Suprapubic skin (tissue), 4 donors: ENCODE measurements around the gene MSRB1. TPM values are rescaled to one million over a fixed set of nuclear protein-coding genes. Genes with fewer than 3 reads are reported as not detected.
A peak's percentile ranks its signal among the peaks of the same experiment; 100 is the strongest.

ENCODE experiments used
- DNase-seq, 2 donors: peaks; one replicate each; pipeline ENCODE4 v3.0.0-alpha.2; 2019; ENCODE audit warnings: low spot score in 2 of 2
- H3K27ac ChIP-seq: fragments of 200-600 bp; sonication (generic); one replicate; pipeline ENCODE4 v1.5.1; 2019
- H3K27me3 ChIP-seq: fragments of 200-600 bp; sonication (generic); one replicate; pipeline ENCODE4 v1.5.1; 2019
- H3K36me3 ChIP-seq: fragments of 200-600 bp; sonication (generic); one replicate; pipeline ENCODE4 v1.5.1; 2019
- H3K4me1 ChIP-seq: fragments of 200-600 bp; sonication (generic); one replicate; pipeline ENCODE4 v1.5.1; 2019
- H3K4me3 ChIP-seq: fragments of 200-600 bp; sonication (generic); one replicate; pipeline ENCODE4 v1.5.1; 2019; ENCODE audit warnings: mild to moderate bottlenecking
- H3K9me3 ChIP-seq: fragments of 200-600 bp; sonication (generic); one replicate; pipeline ENCODE4 v1.5.1; 2019
- EP300 ChIP-seq: sonication (generic); formaldehyde crosslinking; IDR thresholded peaks from one replicate; pipeline ENCODE4 v1.6.1; 2017; ENCODE audit warnings: antibody characterized with exemption
- POLR2A ChIP-seq, 2 donors: fragments of 450-650 bp; IDR thresholded peaks; one replicate each; pipeline ENCODE4 v1.6.1; 2017; ENCODE audit warnings: antibody characterized with exemption in 2 of 2, mild to moderate bottlenecking in 2 of 2, moderate library complexity in 2 of 2
- POLR2AphosphoS5 ChIP-seq, 3 donors: sonication (generic); formaldehyde crosslinking; IDR thresholded peaks; one replicate each; pipeline ENCODE4 v1.6.1; 2017; ENCODE audit warnings: antibody characterized with exemption in 3 of 3
- WGBS: methylation state at CpG from one replicate; pipeline ENCODE4 v1.1.5; 2018; 5-methylcytosine and 5-hydroxymethylcytosine counted together
- total RNA-seq, 4 donors: library from RNA; depleted of rRNA; stranded (reverse); fragments of >200 nt; gene quantifications; one replicate each; pipeline ENCODE4 v1.1.0, GENCODE V29; 2016
- TF ChIP-seq, protein P1 (sequence below), 2 donors: fragments of 200-600 bp in 1 of 2; fragments of 450-650 bp in 1 of 2; sonication (generic) in 1 of 2; IDR thresholded peaks; one replicate each; pipeline ENCODE4 v1.5.1; 2016 to 2019; ENCODE audit warnings: antibody characterized with exemption in 2 of 2, mild to moderate bottlenecking in 1 of 2, moderate library complexity in 1 of 2

MSRB1 gene
- total RNA-seq, 4 donors from 2014 or later: 14.9 to 28.6 (median 23.5) TPM

DNA sequence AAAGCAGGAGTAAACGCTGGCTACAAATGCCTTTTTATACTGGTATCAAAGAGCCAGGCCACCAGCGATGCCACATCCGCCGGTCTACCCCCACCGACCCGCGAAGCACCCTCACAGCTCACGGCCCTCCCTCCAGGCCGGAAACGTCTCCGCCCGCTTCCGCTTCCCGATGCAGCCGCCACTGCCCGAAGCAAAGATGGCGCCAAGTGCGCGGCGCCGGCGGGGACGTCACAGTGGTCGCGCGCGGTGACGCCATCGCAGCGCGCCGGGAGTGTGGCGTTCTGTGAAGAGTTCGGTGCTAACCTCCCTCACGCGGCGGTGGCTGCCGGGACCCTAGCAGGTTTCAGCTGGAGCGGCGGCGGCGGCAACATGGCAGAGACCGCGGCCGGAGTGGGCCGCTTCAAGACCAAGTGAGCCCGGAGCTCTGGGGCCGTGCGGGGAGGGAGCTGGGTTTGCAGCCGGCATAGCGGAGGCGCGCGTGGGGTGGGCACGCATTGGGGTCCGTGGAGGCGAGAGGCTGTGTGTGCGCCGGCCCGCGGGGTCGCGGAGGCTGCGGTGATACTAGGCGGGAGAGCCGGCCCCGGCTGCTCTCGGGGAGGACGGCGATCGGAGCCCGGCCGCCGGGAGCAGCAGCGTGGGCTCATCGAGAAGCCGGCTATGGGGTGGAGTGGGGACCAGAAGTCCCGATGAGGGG is 28.9 kb upstream of the MSRB1 start, which contains the start of gene TBL3:
Gene TBL3 (plus strand): TSS at position 258 of the 694 bp plus-strand sequence. CDS start 112 bp downstream, at position 370.
- peak; percentile 97 to 98 for DNase-seq
- Histone ChIP-seq H3K36me3 (peaks cover 31% of the 10 kb centered on the region), H3K9me3 (no peaks in the 10 kb centered on the region), H3K4me1 (peaks cover 28% of the 10 kb centered on the region), H3K27ac (peak within 1 kb of the TSS; percentile 93), H3K4me3 (peak within 1 kb of the TSS; percentile 85), H3K27me3 (no peaks in the 10 kb centered on the region)
- TF ChIP-seq EP300: no peak
- TF ChIP-seq, protein P1, sequence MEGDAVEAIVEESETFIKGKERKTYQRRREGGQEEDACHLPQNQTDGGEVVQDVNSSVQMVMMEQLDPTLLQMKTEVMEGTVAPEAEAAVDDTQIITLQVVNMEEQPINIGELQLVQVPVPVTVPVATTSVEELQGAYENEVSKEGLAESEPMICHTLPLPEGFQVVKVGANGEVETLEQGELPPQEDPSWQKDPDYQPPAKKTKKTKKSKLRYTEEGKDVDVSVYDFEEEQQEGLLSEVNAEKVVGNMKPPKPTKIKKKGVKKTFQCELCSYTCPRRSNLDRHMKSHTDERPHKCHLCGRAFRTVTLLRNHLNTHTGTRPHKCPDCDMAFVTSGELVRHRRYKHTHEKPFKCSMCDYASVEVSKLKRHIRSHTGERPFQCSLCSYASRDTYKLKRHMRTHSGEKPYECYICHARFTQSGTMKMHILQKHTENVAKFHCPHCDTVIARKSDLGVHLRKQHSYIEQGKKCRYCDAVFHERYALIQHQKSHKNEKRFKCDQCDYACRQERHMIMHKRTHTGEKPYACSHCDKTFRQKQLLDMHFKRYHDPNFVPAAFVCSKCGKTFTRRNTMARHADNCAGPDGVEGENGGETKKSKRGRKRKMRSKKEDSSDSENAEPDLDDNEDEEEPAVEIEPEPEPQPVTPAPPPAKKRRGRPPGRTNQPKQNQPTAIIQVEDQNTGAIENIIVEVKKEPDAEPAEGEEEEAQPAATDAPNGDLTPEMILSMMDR (IDR thresholded peaks at IDR 0.05): no peak
- peak; percentile 72 to 78 for TF ChIP-seq POLR2A (IDR thresholded peaks at IDR 0.05)
- TF ChIP-seq POLR2AphosphoS5 (IDR thresholded peaks at IDR 0.05): peak; percentile 97 to 100 (median 99)
- WGBS: 0% methylated on average over 8 of the region's 78 CpGs

DNA sequence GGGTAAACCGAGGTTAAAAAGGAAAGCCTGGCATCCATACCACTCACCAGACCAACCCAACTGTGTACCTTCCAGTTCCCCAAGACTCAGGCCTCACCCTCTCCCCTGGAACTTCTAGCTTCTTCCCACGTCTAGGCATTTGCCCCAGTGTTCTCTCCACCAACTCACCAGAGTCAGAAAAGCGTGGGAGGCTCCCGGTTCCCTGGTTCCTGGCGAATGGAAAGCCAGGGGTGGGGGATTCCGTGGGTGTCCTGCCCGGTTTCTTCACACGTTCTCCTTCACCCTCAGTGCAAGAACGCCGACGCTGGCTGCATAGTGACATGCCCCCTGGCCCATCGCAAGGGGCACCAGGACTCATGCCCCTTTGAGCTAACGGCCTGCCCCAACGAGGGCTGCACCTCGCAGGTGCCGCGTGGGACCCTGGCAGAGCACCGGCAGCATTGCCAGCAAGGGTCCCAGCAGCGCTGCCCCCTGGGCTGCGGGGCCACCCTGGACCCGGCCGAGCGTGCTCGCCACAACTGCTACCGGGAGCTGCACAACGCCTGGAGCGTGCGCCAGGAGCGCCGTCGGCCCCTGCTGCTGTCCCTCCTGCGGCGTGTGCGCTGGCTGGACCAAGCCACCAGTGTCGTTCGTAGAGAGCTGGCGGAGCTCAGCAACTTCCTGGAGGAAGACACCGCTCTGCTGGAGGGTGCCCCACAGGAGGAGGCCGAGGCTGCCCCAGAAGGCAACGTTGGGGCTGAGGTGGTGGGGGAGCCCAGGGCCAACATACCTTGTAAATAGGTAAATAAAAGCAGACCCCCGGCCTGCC is 25.4 kb upstream of the MSRB1 start:
- Histone ChIP-seq H3K4me3 (no peak overlapping the region), H3K4me1 (peaks cover 40% of the 10 kb centered on the region), H3K27ac (no peak overlapping the region), H3K9me3 (no peaks in the 10 kb centered on the region), H3K36me3 (peaks cover under 1% of the 10 kb centered on the region), H3K27me3 (no peaks in the 10 kb centered on the region)
- TF ChIP-seq POLR2AphosphoS5 (IDR thresholded peaks at IDR 0.05): no peak
- TF ChIP-seq, protein P1 (IDR thresholded peaks at IDR 0.05): no peak
- no peak for TF ChIP-seq EP300
- no peak for TF ChIP-seq POLR2A (IDR thresholded peaks at IDR 0.05)
- WGBS: 87% methylated on average over 12 of the region's 41 CpGs
- no peak for DNase-seq

DNA sequence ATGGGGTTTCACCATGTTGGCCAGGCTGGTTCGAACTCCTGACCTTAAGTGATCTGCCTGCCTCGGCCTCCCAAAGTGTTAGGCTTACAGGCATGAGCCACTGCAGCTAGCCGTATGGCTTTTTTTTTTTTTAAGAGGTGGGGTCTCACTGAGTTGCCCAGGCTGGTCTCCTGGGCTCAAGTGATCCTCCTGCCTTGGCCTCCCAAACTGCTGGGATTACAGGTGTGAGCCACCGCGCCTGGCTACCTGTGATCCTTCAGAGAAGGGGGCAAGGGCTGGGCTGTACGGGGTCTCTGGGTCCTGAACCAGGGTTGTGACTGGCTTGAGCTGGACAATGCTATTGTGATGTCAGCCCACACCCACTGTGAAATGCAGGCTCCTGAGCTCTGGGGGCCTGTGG is 23.5 kb upstream of the MSRB1 start, which contains the start of gene RNF151:
Gene RNF151 (plus strand): TSS at position 397 of the 400 bp plus-strand sequence. CDS start 26 bp downstream, outside the sequence.
- DNase-seq: no peak
- 97% methylated on average over 5 of the region's 6 CpGs for WGBS

DNA sequence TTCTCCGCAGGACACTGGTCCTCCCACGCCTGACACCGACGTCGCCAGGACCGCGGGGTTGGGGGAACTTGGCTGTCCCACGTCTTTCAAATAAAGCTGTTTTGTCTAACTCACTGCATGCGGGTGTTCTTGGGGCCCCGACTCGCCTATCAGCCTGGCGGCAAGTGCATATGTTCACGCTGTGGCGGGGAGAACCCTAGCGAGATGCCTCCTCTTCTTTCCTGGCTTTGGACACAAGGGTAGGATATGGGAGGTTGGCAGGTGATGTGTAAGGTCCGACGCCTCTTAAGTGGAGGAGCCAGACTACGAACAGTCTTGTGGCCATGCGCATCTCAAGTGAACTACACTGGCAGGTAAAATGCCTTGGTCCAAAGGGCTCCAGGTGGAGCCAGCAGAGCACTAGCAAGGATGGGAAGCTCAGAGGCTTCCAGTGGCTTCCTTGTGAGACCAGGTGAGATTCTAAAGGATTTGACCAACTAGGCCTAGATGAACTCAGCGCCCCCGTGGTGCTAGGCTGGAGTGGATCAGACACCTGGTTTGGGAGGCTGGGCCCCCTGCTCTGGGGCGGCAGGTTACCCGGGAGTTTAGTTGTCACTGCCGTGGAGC is 22.5 kb upstream of the MSRB1 start:
- TF ChIP-seq, protein P1 (IDR thresholded peaks at IDR 0.05): no peak
- no peak for TF ChIP-seq POLR2A (IDR thresholded peaks at IDR 0.05)
- no peak for TF ChIP-seq EP300
- no peak for TF ChIP-seq POLR2AphosphoS5 (IDR thresholded peaks at IDR 0.05)
- WGBS: 10% methylated on average over 16 of the region's 24 CpGs
- H3K27me3 ChIP-seq: no peaks in the 10 kb centered on the region
- peak overlapping the region; percentile 96 for H3K27ac ChIP-seq
- H3K4me1 ChIP-seq: peaks cover 39% of the 10 kb centered on the region
- peaks cover 23% of the 10 kb centered on the region for H3K36me3 ChIP-seq
- H3K9me3 ChIP-seq: no peaks in the 10 kb centered on the region
- H3K4me3 ChIP-seq: peak overlapping the region; percentile 98
- DNase-seq: no peak

More for the DNA sequence above, 23.5 kb upstream of the MSRB1 start, which contains the start of gene RNF151:
- H3K4me3 ChIP-seq: peak within 1 kb of the TSS; percentile 98
- TF ChIP-seq POLR2A (IDR thresholded peaks at IDR 0.05): no peak
- H3K9me3 ChIP-seq: no peaks in the 10 kb centered on the region
- H3K4me1 ChIP-seq: peaks cover 37% of the 10 kb centered on the region
- H3K27me3 ChIP-seq: no peaks in the 10 kb centered on the region
- H3K36me3 ChIP-seq: peaks cover 19% of the 10 kb centered on the region
- peak within 1 kb of the TSS; percentile 96 for H3K27ac ChIP-seq

DNA sequence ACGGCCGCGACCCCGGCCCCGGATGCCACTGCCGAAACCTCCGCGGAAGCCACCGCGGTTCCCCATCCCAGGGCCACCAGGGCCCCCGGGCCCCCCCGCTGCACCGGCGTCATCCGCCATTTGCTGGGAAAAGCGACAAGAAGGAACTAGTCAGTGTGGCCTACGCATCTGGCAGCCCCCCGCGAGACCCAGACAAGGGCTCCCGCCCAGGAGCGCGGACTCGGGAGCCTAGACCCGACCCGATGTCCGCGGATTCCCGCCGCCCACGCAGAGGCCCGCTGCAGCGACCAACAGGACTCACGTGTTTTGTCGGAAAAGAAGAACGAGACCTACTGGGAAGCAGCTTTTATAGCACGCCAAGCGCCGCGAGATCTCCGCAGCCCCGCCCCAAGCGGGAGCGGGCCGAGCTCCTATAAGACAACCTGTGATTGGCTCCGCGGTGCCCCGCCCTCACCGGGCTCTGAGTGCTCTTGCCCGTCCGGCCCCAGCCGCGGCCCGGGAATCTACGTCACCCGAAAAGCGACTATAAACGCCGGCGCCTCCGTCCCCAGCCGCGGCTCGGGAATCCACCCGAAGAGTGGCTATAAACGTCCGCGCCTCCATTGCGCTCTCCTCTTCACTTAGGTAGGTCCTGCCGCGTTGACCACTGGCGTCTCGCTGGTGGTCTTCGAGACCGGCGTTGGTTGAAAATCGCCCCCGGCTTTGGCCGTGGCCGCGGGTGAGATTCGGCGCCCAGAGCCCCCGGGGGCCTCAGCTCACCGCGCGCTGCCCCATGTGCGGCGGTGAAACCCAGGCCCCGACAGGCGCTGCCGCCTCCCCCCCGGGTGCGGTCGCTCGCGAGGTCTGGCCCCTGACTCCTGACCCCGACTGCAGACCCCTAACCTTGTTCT is 21.8 kb upstream of the MSRB1 start, which contains the start of gene RPS2:
Gene RPS2 (minus strand): TSS at position 321 of the 890 bp plus-strand sequence. CDS start 201 bp downstream, at position 120.
- WGBS: 0% methylated on average over 27 of the region's 97 CpGs
- peak; percentile 99 to 100 for DNase-seq
- H3K4me3 ChIP-seq: peak within 1 kb of the TSS; percentile 98
- no peaks in the 10 kb centered on the region for H3K27me3 ChIP-seq
- peaks cover 23% of the 10 kb centered on the region for H3K36me3 ChIP-seq
- peaks cover 46% of the 10 kb centered on the region for H3K4me1 ChIP-seq
- no peaks in the 10 kb centered on the region for H3K9me3 ChIP-seq
- peak; percentile 93 to 94 for TF ChIP-seq POLR2A (IDR thresholded peaks at IDR 0.05)
- TF ChIP-seq, protein P1 (IDR thresholded peaks at IDR 0.05): no peak
- TF ChIP-seq POLR2AphosphoS5 (IDR thresholded peaks at IDR 0.05): peak; percentile 96 to 100 (median 99)
- peak within 1 kb of the TSS; percentile 96 for H3K27ac ChIP-seq
